Measurements from ENCODE around the gene TFR2. TPM values are rescaled to one million over a fixed set of nuclear protein-coding genes. Genes with fewer than 3 reads are reported as not detected.

TFR2 gene
- polyA plus RNA-seq (2012; ENCODE audit: missing spikeins) = 4.0 TPM

DNA sequence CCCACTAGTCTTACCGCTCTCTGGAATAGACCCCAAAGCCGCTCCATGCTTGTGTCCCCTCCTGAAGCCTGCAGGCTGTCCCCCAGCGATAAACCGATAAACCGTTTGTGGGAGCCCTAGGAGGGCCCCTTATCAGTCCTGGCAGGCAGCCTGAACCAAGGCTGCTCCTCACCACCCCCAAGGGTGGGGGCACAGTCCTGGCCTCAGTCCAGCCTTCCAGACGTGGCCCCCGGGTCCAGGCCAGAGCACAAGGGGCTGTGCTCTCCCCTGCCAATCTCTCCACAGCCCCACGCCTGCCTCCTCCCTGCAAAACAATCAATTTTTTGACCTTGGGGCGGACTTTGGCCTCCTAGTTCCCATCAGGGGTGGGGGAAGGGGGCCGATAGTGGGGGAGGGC lies at the start of gene TFR2:
TFR2 (minus strand) TSS at position 90 of the 397 bp plus-strand sequence; CDS start at position 47, 43 bp downstream.
- no peak for FAIRE-seq
- DNase-seq (ENCODE audit: insufficient read length) = no peak
- TF ChIP-seq POLR2AphosphoS5 (IDR thresholded peaks at IDR 0.05; ENCODE audit: low read depth, low read length) (no peak), TAF1 (IDR thresholded peaks at IDR 0.05; ENCODE audit: borderline replicate concordance, low read depth, low read length) (no peak), POLR2A (IDR thresholded peaks at IDR 0.05; ENCODE audit: low read depth, low read length) (no peak)

DNA sequence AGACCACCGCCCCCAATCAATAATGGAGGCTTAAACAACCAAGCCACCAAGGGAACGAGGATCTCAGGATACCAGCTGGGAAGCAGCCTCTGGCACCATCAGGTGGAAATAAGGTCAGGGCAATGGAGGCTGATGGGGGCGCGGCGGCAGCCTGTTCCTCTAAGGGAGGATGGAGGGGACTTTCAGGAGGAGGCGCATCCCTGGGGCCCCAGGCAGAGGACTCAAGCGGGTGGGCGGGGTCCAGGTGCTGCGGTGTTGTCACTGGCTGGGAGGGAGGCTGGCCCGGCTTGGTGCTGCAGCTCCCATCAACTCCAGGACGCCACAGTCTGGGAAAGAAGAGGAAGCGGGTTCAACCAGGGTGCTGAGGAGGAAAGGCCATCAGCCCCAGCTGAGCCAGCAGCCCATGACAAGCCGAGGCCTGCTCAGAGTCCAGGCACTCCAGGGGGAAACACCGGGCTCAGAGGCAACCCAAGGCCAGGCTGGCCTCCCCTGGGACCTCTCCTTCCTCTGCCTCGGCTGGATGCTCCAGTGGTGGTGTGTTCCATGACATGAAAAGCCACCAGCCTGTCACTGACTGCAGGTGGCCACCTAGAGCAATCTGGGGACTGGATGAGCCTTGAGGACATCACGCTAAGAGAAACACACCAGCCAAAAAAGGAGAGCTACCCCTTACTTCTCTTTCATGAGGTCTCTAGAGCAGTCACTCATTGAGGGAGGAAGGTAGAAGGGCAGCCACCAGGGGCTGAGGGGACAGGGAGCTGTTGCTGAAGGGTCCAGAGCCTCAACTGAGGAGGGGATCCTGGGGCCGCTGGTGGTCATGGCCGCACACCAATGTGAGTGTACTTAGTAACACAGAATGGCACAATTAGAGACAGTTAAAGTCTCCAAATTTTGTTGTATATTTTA lies 48.1 kb upstream of the TFR2 start:
- FAIRE-seq (peak; percentile 51), DNase-seq (ENCODE audit: insufficient read length) (peak; percentile 25)
- TF ChIP-seq POLR2A (IDR thresholded peaks at IDR 0.05; ENCODE audit: low read depth, low read length) = no peak
- no peak for TF ChIP-seq TAF1 (IDR thresholded peaks at IDR 0.05; ENCODE audit: borderline replicate concordance, low read depth, low read length)
- TF ChIP-seq POLR2AphosphoS5 (IDR thresholded peaks at IDR 0.05; ENCODE audit: low read depth, low read length) = no peak

DNA sequence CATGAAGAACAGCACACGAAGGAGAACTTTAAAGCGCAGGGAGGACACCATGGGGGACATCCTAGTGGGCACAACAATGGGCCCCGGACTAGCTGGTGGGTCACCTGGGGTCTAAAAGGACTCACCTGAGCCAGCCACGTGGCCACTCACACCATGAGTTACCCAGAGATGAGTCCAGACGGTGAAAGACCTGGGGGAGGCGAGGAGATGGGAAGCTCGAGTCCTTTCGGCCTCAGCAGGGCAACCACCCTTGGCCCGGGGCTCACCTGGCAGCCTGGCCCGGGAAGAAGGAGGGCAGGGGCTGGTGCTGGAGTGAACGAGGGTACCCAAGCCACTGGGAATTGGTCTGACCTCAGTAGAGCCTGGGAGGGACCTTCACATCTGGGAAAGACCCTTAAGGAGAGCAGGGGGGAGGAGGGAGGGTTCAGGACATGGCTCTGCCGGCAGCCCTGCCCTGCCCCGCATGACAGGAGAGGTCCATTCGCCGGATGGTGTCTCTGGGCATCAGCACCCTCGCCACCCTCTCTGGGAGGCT lies 47.0 kb upstream of the TFR2 start:
- FAIRE-seq (no peak), DNase-seq (ENCODE audit: insufficient read length) (no peak)
- TF ChIP-seq POLR2A (IDR thresholded peaks at IDR 0.05; ENCODE audit: low read depth, low read length) = no peak
- TF ChIP-seq TAF1 (IDR thresholded peaks at IDR 0.05; ENCODE audit: borderline replicate concordance, low read depth, low read length) = no peak

DNA sequence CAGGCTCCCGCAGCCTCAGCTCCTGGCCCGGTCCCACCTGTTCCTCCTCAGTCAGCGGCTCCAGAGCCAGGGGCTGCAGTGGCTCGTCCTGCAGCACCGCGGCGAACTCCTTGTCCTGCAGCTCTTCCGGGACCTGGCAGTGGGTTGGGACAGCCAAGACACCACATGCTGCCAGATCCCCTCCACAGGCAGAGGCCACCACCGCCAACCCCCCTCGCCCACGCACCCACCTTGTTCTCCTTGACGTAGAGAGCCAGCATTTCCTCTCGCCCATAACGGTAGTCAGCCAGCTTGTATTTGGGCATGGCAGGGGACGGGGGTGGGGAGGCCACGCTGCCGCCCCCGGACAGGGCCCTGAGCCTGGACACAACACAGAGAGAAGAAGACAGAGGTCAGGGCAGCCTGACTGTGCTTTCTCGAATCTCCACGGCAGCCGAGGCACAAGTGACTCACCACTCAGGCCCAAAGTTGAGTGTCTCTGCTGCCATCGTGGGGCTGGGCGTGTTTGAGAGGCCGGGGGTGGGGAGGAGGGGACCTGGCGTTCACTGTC lies 46.5 kb upstream of the TFR2 start:
- FAIRE-seq = no peak
- peak; percentile 14 for DNase-seq (ENCODE audit: insufficient read length)
- no peak for TF ChIP-seq TAF1 (IDR thresholded peaks at IDR 0.05; ENCODE audit: borderline replicate concordance, low read depth, low read length)
- TF ChIP-seq POLR2AphosphoS5 (IDR thresholded peaks at IDR 0.05; ENCODE audit: low read depth, low read length) = no peak
- no peak for TF ChIP-seq POLR2A (IDR thresholded peaks at IDR 0.05; ENCODE audit: low read depth, low read length)

DNA sequence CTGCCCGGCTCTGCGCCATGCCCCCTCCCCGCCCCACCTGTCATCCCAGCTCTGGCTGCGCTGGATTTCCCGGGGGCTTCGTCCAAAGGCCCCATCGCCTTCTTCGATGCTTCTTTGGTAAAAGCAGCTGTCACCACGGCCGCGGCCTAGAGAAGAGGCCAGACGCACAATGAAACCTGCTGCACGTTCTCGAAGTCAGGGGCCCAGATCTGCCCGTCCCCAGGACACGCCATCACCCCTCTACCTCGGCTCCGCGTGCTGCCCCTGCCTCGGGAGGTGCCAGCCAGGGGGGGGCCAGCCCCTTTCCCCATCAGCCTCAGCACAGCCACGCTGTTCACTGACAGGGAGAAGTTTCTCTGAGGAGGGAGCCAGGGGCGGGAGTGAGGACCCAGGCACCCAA lies 45.9 kb upstream of the TFR2 start:
- no peak for TF ChIP-seq POLR2AphosphoS5 (IDR thresholded peaks at IDR 0.05; ENCODE audit: low read depth, low read length)
- no peak for TF ChIP-seq POLR2A (IDR thresholded peaks at IDR 0.05; ENCODE audit: low read depth, low read length)
- TF ChIP-seq TAF1 (IDR thresholded peaks at IDR 0.05; ENCODE audit: borderline replicate concordance, low read depth, low read length) = no peak
- FAIRE-seq (no peak), DNase-seq (ENCODE audit: insufficient read length) (no peak)

DNA sequence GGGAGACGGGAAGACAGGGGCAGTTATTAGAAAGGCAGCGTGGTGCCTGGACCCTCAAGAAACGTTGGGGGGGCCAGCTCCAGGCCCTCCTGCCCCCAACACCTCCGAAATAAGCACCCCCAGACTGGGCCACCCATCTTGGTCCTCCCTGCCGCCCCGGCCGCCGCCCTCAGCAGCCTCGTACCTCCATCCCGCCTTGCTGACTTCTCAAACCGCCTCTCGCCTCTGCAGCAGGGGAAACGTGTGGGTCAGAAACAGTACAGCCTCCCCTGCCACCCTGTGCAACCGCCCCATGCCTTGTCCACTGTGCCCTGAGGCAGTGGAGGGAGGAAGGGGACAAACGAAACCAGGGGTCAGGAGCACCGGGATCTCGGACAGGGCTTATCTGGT lies 45.5 kb upstream of the TFR2 start:
- DNase-seq (ENCODE audit: insufficient read length) = peak; percentile 13
- FAIRE-seq = no peak
- TF ChIP-seq TAF1 (IDR thresholded peaks at IDR 0.05; ENCODE audit: borderline replicate concordance, low read depth, low read length) = no peak
- no peak for TF ChIP-seq POLR2AphosphoS5 (IDR thresholded peaks at IDR 0.05; ENCODE audit: low read depth, low read length)
- TF ChIP-seq POLR2A (IDR thresholded peaks at IDR 0.05; ENCODE audit: low read depth, low read length) = no peak

DNA sequence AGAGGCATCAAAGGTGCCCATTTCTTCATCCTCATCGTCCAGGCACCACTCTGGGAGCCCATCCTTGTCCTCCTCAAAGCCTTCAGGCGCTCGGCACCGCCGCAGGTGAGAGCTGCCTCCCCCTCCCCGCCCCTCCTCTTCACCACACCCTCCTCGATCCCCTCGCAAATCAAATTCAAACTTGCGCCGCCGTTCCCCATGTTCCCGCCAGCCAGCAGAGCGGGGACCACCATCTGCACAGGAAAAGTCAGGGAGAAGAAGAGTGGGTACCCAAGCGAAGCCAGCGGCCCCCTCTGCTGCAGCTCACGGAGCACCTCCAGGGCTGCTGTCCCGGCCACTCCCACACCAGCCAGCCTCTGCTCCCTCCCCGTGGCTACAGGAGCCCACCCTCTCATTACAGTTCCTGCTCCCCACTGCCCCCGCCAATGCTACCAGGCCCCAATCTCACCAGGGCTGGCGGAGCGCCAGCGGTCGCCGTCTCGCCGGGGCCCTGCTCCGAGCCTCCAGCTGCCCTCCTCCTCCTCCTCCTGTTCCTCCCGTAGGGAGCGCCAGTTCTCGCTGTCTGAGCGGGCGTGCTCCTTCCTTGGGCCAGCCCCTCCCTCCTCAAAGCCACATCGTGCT lies 45.0 kb upstream of the TFR2 start:
- TF ChIP-seq TAF1 (IDR thresholded peaks at IDR 0.05; ENCODE audit: borderline replicate concordance, low read depth, low read length) (no peak), POLR2AphosphoS5 (IDR thresholded peaks at IDR 0.05; ENCODE audit: low read depth, low read length) (no peak), POLR2A (IDR thresholded peaks at IDR 0.05; ENCODE audit: low read depth, low read length) (no peak)
- FAIRE-seq = no peak

DNA sequence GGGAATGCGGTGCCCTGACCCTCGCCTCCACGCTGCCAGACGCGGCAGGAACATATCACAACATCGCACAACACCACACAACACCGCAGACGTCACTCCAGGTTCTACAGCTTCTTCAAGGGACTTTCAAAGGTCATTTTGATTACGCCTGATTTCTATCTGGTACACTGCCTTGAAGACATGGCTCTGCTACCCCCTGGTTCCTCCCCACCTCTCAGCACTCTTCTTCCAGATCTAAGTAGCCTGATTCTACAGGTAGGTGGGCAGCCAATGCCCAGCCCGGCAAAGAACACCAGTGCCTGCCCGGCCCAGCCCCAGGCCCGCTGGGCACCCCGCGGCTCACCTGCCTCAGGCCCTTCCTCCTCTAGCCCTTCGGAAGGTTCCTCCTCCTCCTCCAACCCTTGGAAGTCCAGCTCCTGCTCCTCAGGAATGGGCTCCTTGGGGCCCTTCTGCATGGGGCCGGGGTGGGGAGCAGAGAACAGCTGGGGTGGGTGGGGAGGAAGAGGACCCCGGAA lies 44.3 kb upstream of the TFR2 start:
- DNase-seq (ENCODE audit: insufficient read length) = peak; percentile 9
- TF ChIP-seq POLR2AphosphoS5 (IDR thresholded peaks at IDR 0.05; ENCODE audit: low read depth, low read length) (no peak), TAF1 (IDR thresholded peaks at IDR 0.05; ENCODE audit: borderline replicate concordance, low read depth, low read length) (no peak), POLR2A (IDR thresholded peaks at IDR 0.05; ENCODE audit: low read depth, low read length) (no peak)
- no peak for FAIRE-seq

More for the DNA sequence above, 45.0 kb upstream of the TFR2 start:
- peak; percentile 6 for DNase-seq (ENCODE audit: insufficient read length)

DNA sequence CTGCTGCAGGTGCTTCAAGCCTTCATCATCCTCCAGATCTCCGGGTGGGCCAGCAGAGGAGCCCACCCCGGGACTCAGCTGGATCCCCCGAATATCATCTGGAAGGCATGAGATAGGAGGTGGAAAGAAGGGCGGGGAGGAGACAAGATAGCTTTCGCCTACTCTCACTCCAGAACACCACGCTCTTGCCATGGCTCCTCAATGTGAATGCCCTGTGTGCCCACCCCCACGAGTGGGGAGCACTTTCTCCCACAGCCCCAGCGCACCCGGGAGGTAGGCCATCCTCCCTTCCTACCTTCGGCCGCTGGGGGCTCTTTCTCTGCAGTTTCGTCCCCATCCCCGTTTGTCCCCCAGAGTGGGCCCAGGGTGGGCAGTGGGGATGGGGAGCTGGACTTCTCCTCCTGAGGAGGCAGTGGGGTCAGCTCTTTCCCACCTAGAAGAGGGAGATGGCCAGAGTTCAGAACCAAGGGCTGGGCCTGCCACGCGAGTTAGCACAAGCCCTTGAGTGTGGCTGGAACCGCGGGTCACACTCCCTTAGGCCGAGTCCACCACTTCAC lies 43.8 kb upstream of the TFR2 start:
- FAIRE-seq (no peak), DNase-seq (ENCODE audit: insufficient read length) (peak; percentile 11)
- TF ChIP-seq POLR2AphosphoS5 (IDR thresholded peaks at IDR 0.05; ENCODE audit: low read depth, low read length) (no peak), POLR2A (IDR thresholded peaks at IDR 0.05; ENCODE audit: low read depth, low read length) (no peak), TAF1 (IDR thresholded peaks at IDR 0.05; ENCODE audit: borderline replicate concordance, low read depth, low read length) (no peak)

DNA sequence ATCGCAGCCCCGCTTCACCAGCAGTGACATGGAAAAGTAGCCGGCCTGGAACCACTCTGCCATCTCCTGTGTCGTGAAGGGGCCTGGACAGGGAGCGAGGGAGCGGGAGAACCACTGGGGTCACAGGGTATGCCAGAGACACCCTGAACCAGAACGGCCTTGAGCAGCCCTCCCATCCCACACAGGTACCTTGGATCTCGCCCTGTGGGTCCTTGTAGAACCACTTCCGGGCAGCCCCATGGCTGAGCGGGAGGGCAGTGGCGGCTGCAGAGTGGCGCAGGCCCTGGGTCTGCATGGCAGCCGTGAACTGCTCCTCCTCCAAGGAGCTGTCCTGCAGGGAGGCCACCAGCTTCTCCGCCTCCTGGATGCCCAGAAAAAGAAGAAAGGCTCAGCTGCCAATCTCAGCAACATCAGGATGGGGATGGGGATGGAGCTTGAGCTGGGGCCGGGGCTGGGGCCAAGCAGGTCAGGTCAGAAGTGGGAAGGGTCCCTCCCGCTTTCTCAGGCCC lies 43.2 kb upstream of the TFR2 start:
- DNase-seq (ENCODE audit: insufficient read length) (peak; percentile 18), FAIRE-seq (no peak)
- TF ChIP-seq TAF1 (IDR thresholded peaks at IDR 0.05; ENCODE audit: borderline replicate concordance, low read depth, low read length) (no peak), POLR2A (IDR thresholded peaks at IDR 0.05; ENCODE audit: low read depth, low read length) (no peak), POLR2AphosphoS5 (IDR thresholded peaks at IDR 0.05; ENCODE audit: low read depth, low read length) (no peak)
